H1 (cell line): ENCODE data around the gene CCNA2. TPM values are rescaled to one million over a fixed set of nuclear protein-coding genes. Genes with fewer than 3 reads are reported as not detected.

Experiments
- CTCF ChIA-PET: fragments of 300-600 bp; sonication (Branson Sonifier 250); formaldehyde crosslinking; loops from one replicate; lab custom pipeline; 2021; ENCODE audit not compliant: partially characterized antibody; lab: Charles Lee
- POLR2A ChIA-PET: fragments of 300-600 bp; sonication (Branson Sonifier 250); formaldehyde crosslinking; loops from one replicate; lab custom pipeline; 2021; ENCODE audit warnings: inconsistent platforms; ENCODE audit not compliant: partially characterized antibody; lab: Charles Lee
- DNase-seq, 2 experiments: peaks; one replicate each; pipeline versions ENCODE4 v3.0.0 to v3.0.0-alpha.2; 2010 to 2022; ENCODE audit warnings: low spot score in 2 of 2, low read depth in 1 of 2, mixed read lengths in 1 of 2
- FAIRE-seq: peaks from 2 replicates; lab custom pipeline; 2011; peaks lifted over from hg19 to GRCh38; lab: Jason Lieb, UNC
- H2AFZ ChIP-seq: 2 replicates; pipeline ENCODE4 v1.8.1; 2012; ENCODE audit warnings: low read length, inconsistent platforms
- H2AK5ac ChIP-seq: 2 replicates; pipeline ENCODE4 v1.6.1; 2013; ENCODE audit warnings: low read depth, low read length
- H2BK120ac ChIP-seq: replicated peaks from 2 replicates; pipeline ENCODE3; 2013; ENCODE audit warnings: low read depth, low read length, inconsistent platforms
- H2BK12ac ChIP-seq: 2 replicates; pipeline ENCODE4 v1.6.1; 2013; ENCODE audit warnings: low read depth, low read length
- H2BK15ac ChIP-seq: 2 replicates; pipeline ENCODE4 v1.6.1; 2013; ENCODE audit warnings: low read length
- H2BK20ac ChIP-seq: 2 replicates; pipeline ENCODE4 v1.6.1; 2013; ENCODE audit warnings: low read length
- H2BK5ac ChIP-seq: 2 replicates; pipeline ENCODE4 v1.6.1; 2013; ENCODE audit warnings: low read depth, low read length
- H3K14ac ChIP-seq: 2 replicates; pipeline ENCODE4 v1.6.1; 2013; ENCODE audit warnings: inconsistent platforms; ENCODE audit not compliant: insufficient read length
- H3K18ac ChIP-seq: 2 replicates; pipeline ENCODE4 v1.6.1; 2013; ENCODE audit warnings: low read length; ENCODE audit errors: extremely low read depth
- H3K23ac ChIP-seq: 2 replicates; pipeline ENCODE4 v1.6.1; 2013; ENCODE audit warnings: inconsistent platforms; ENCODE audit not compliant: insufficient read length
- H3K23me2 ChIP-seq: 2 replicates; pipeline ENCODE4 v1.6.1; 2013; ENCODE audit warnings: low read depth, low read length
- H3K27ac ChIP-seq: 2 replicates; pipeline ENCODE4 v1.6.1; 2011; ENCODE audit warnings: low read depth, low read length, inconsistent platforms
- H3K27me3 ChIP-seq, 4 experiments: replicated peaks in 1 of 4; 1 replicate in 1 of 4; 2 replicates in 3 of 4; pipeline versions ENCODE4 v1.6.1 to v1.8.1; 2011 to 2013; ENCODE audit warnings: low read length in 3 of 4, mild to moderate bottlenecking in 3 of 4, inconsistent platforms in 2 of 4, mixed read lengths in 2 of 4, moderate library complexity in 1 of 4; ENCODE audit not compliant: control insufficient read depth in 3 of 4, insufficient read depth in 3 of 4; ENCODE audit errors: extremely low read depth in 1 of 4
- H3K36me3 ChIP-seq, 4 experiments: 2 replicates each; pipeline versions ENCODE4 v1.6.1 to v1.8.1; 2011 to 2013; ENCODE audit warnings: mild to moderate bottlenecking in 4 of 4, low read length in 3 of 4, moderate library complexity in 2 of 4, control low read depth in 1 of 4, inconsistent platforms in 1 of 4; ENCODE audit not compliant: insufficient read depth in 4 of 4, control insufficient read depth in 2 of 4
- H3K4ac ChIP-seq: replicated peaks from 2 replicates; pipeline ENCODE3; 2013; ENCODE audit warnings: low read length, low read depth, mixed read lengths, inconsistent platforms; ENCODE audit not compliant: insufficient read length
- H3K4me1 ChIP-seq, 4 experiments: replicated peaks in 1 of 4; 1 replicate in 1 of 4; 2 replicates in 3 of 4; pipeline versions ENCODE4 v1.6.1 to v1.8.1; 2011 to 2013; ENCODE audit warnings: low read length in 3 of 4, inconsistent platforms in 2 of 4, mixed read lengths in 1 of 4; ENCODE audit not compliant: insufficient read depth in 4 of 4, control insufficient read depth in 3 of 4
- H3K4me2 ChIP-seq, 2 experiments: 2 replicates each; pipeline versions ENCODE4 v1.6.1 to v1.8.1; 2011 to 2013; ENCODE audit warnings: low read depth in 2 of 2, low read length in 2 of 2, control low read depth in 1 of 2, inconsistent platforms in 1 of 2, mild to moderate bottlenecking in 1 of 2; ENCODE audit not compliant: insufficient read depth in 1 of 2
- H3K4me3 ChIP-seq, 4 experiments: fragments of 200-600, 300-600 bp in 1 of 4; sonication (generic), shearing (Covaris generic), sonication (Bioruptor Twin) in 1 of 4; 2 replicates each; pipeline versions ENCODE4 v1.5.1 to v1.8.1; 2011 to 2016; ENCODE audit warnings: low read length in 4 of 4, low read depth in 3 of 4, control low read depth in 2 of 4, inconsistent platforms in 2 of 4, mild to moderate bottlenecking in 2 of 4, mixed read lengths in 1 of 4, moderate library complexity in 1 of 4; ENCODE audit not compliant: insufficient read depth in 2 of 4; ENCODE audit errors: extremely low read depth in 1 of 4
- H3K56ac ChIP-seq: replicated peaks from 2 replicates; pipeline ENCODE3; 2013; ENCODE audit warnings: low read depth, mild to moderate bottlenecking, mixed read lengths, low read length, inconsistent platforms; ENCODE audit not compliant: insufficient read length
- H3K79me1 ChIP-seq: 2 replicates; pipeline ENCODE4 v1.6.1; 2013; ENCODE audit warnings: low read depth, low read length, control low read depth
- H3K79me2 ChIP-seq, 2 experiments: 2 replicates each; pipeline versions ENCODE4 v1.6.1 to v1.8.1; 2012 to 2013; ENCODE audit warnings: low read length in 2 of 2, mild to moderate bottlenecking in 2 of 2, inconsistent platforms in 1 of 2; ENCODE audit not compliant: insufficient read depth in 2 of 2, control insufficient read depth in 1 of 2
- H3K9ac ChIP-seq, 4 experiments: replicated peaks in 1 of 4; 1 replicate in 1 of 4; 2 replicates in 3 of 4; pipeline versions ENCODE4 v1.6.1 to v1.8.1; 2011 to 2013; ENCODE audit warnings: low read depth in 3 of 4, low read length in 3 of 4, control low read depth in 2 of 4, mild to moderate bottlenecking in 2 of 4, moderate library complexity in 2 of 4, inconsistent platforms in 1 of 4; ENCODE audit errors: extremely low read depth in 1 of 4
- H3K9me3 ChIP-seq, 2 experiments: 2 replicates each; pipeline versions ENCODE4 v1.6.1 to v1.8.1; 2012 to 2013; ENCODE audit warnings: mild to moderate bottlenecking in 2 of 2, moderate library complexity in 2 of 2, control low read depth in 1 of 2, inconsistent platforms in 1 of 2, low read depth in 1 of 2, low read length in 1 of 2, mixed read lengths in 1 of 2; ENCODE audit not compliant: insufficient read depth in 2 of 2
- H4K20me1 ChIP-seq, 2 experiments: replicated peaks in 1 of 2; 2 replicates each; pipeline versions ENCODE3 to v1.8.1; 2011 to 2013; ENCODE audit warnings: inconsistent platforms in 2 of 2, low read length in 2 of 2, mild to moderate bottlenecking in 1 of 2; ENCODE audit not compliant: insufficient read depth in 2 of 2, control insufficient read depth in 1 of 2
- H4K5ac ChIP-seq: 2 replicates; pipeline ENCODE4 v1.6.1; 2013; ENCODE audit warnings: low read length, low read depth, mixed read lengths, inconsistent platforms; ENCODE audit not compliant: insufficient read length
- H4K8ac ChIP-seq: 2 replicates; pipeline ENCODE4 v1.8.0; 2013; ENCODE audit warnings: mild to moderate bottlenecking, moderate library complexity, low read length, inconsistent platforms; ENCODE audit not compliant: insufficient read depth; ENCODE audit errors: extremely low read depth
- H4K91ac ChIP-seq: replicated peaks from 2 replicates; pipeline ENCODE3; 2013; ENCODE audit warnings: low read length, mixed read lengths, inconsistent platforms; ENCODE audit not compliant: insufficient read length
- EZH2 ChIP-seq: fragments of 200-600 bp; sonication (generic); IDR thresholded peaks from 2 replicates; pipeline ENCODE4 v1.7.1; 2012; ENCODE audit warnings: low read depth, mild to moderate bottlenecking, moderate library complexity, low read length, inconsistent platforms; ENCODE audit not compliant: severe bottlenecking
- GABPA ChIP-seq: IDR thresholded peaks from 2 replicates; pipeline ENCODE4 v1.6.1; 2011; ENCODE audit warnings: mild to moderate bottlenecking, low read length, moderate library complexity, borderline replicate concordance; ENCODE audit not compliant: insufficient read depth
- JUND ChIP-seq: IDR thresholded peaks from 2 replicates; pipeline ENCODE4 v1.6.1; 2011; ENCODE audit warnings: mild to moderate bottlenecking, improper control_type of control experiment, low read length
- SRF ChIP-seq: IDR thresholded peaks from 2 replicates; pipeline ENCODE4 v1.6.1; 2011; ENCODE audit warnings: mild to moderate bottlenecking, low read depth, low read length, moderate library complexity
- WGBS, 2 experiments: shearing (Covaris generic) in 1 of 2; methylation state at CpG; one replicate each; pipeline versions ENCODE4 v1.1.6 to v1.1.7; 2013 to 2015; ENCODE audit warnings: low lambda C conversion rate in 2 of 2, mixed read lengths in 2 of 2, inconsistent platforms in 1 of 2, low coverage in 1 of 2, missing lambda C conversion rate in 1 of 2; ENCODE audit not compliant: insufficient replicate concordance in 2 of 2, insufficient coverage in 1 of 2, insufficient read length in 1 of 2; ENCODE audit errors: extremely low coverage in 1 of 2, missing lambda C conversion rate in 1 of 2; 5-methylcytosine and 5-hydroxymethylcytosine counted together
- polyA plus RNA-seq, 7 experiments: library from polyadenylated mRNA; depleted of rRNA in 3 of 7; stranded (reverse) in 5 of 7; unstranded in 2 of 7; fragments of >200 nt in 5 of 7; fragments of 200-250 nt in 2 of 7; gene quantifications; 1 replicate in 5 of 7; 2 replicates in 1 of 7; 4 replicates in 1 of 7; pipeline versions ENCODE4 v1.2.1 to v1.2.3, GENCODE V29; 2011 to 2013; ENCODE audit warnings: missing spikeins in 2 of 7, mixed read lengths in 2 of 7
- total RNA-seq: library from RNA; stranded (reverse); fragmentation: NEBNext Ultra II Directional; extraction: Animal tissue kit (Norgen Biotek cat#: 25700); gene quantifications from 2 replicates; pipeline ENCODE4 v1.2.1, GENCODE V29; 2021

CCNA2 gene
- total and polyA plus RNA-seq, 2 of the 8 experiments (the other 6 are each of a cell fraction or from before 2014, with no cell fraction given) = 42.1 to 98.6 TPM

- Histone ChIP-seq H3K36me3 (peaks cover 34 to 77% (median 51%) of the 10 kb centered on the region in 4 experiments), H4K8ac (no peak overlapping the region), H3K4me2 (no peak overlapping the region), H2BK15ac (no peak overlapping the region), H3K27ac (no peak overlapping the region), H4K5ac (no peak overlapping the region), H2AK5ac (no peak overlapping the region), H4K20me1 (no peaks in the 10 kb centered on the region), H3K23ac (no peak overlapping the region), H4K91ac (no peak overlapping the region), H3K4ac (no peak overlapping the region), H3K9ac (no peak overlapping the region), H3K27me3 (no peaks in the 10 kb centered on the region), H3K79me2 (peaks cover 5 to 28% of the 10 kb centered on the region in 2 experiments; a peak in 3 of 4 replicates), H3K14ac (no peak overlapping the region), H2AFZ (no peak overlapping the region), H3K9me3 (no peaks in the 10 kb centered on the region), H3K79me1 (no peaks in the 10 kb centered on the region; the same call in 1 of the 2 replicates), H3K23me2 (no peaks in the 10 kb centered on the region), H3K18ac (no peak overlapping the region), H3K56ac (no peak overlapping the region), H2BK5ac (no peak overlapping the region)
- no peak for DNase-seq
- 94% methylated on average over 1 of the region's 1 CpG; no CpG with 5 or more reads in 1 of the 2 experiments for WGBS, 2 experiments
- no peak for TF ChIP-seq EZH2
- no peak for TF ChIP-seq GABPA
- no peak for TF ChIP-seq SRF
- TF ChIP-seq JUND = no peak
- TF ChIP-seq, all 59 proteins: peak for 0
- Histone ChIP-seq H3K4me3 (no peak overlapping the region), H2BK12ac (no peak overlapping the region), H2BK120ac (no peak overlapping the region), H3K4me1 (no peaks in the 10 kb centered on the region; a peak in 2 of 7 replicates), H2BK20ac (no peak overlapping the region)
- ChIA-PET CTCF (no interaction called here), POLR2A (interaction anchor here (0.6 to 12.6 kb wide), 4 partner anchors 8 to 68 kb away, joined by 3 to 246 read pairs (median 5); partner anchors contain the start of genes BBS7 and EXOSC9)
- FAIRE-seq = no peak
Measured at GRCh38 chr4:121819216-121819965, 4.3 kb downstream of the CCNA2 start.
